ENCODE results near the gene UGT1A7.
"Not testable (repeated sequence)": the region's sequence is repeated elsewhere in the genome, so short reads cannot be mapped to it uniquely, and the experiment has no call there.

UGT1A7 gene

DNA sequence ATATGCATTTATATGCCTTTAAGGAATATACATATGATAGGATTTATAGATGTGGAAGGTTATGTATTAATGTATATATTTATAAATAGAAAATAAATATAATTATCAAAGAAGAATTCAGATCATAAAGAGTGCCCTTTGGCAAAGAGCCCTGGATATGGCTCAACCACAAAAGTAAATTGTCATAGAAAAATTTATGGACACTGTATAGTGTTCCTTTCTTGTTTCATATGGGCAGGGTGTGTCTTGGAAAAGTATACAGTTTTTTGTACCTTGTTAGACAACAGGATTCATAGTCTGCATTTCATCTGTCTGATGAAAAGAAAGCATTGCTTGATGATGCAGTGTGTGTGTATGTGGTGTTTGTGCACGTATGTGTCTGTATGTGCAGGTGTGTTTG, 2.9 kb downstream of the UGT1A7 start:
- DNase-seq: no peak

DNA sequence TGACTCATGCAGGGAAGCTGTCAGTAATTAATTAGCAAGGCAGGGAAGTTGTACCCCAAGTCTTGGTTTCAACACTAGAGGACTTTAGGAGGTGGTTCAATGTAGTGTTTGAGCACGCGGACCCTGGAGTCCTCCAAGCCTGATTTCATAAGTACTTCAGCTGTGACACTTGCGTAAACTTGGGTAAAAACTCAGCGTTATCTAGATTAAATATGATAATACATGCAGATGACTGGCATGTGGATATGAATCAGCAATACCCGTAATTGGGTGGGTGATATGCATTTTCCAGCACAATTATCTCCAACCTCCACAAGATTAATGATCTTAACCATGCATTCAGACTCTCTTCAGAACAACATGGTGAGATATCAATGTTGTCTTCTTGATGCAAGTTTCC, 5.2 kb downstream of the UGT1A7 start:
- DNase-seq: no peak

DNA sequence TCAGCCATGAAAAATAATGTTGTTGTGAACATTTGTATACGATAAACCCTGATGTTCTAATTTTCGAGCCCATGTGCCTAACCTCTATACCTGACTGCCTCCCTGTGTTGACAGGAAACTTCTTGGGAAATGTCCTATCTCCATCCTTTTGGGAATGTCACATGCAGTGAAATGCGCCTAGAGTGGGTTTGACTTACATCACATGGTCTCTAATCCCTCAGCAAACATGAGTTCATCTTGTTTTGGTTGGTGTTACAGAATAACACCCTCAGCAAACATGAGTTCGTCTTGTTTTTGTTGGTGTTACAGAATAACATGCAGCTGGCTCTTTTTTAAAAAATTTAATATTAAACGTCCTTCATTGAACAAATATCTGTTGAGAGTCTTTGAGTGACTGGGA, 6.6 kb downstream of the UGT1A7 start:
- no peak for DNase-seq

DNA sequence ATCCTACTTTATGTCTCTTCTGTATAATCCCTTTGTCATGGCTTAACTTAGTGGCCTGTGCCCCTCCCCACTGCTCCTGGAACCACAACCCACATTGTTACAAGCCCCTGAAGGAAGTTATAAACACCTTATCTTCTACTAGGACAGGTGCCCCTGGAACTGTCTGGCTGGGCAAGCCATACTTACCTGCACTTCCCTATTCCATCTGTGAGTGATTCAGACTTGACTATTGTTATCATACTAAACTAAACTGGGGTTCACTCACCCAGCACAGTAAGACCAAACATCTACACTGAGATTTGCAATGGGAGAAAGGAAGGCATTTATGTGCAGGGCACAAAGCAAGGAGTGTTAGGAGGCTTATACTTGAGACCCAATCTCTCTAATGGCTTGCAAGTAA, 7.3 kb downstream of the UGT1A7 start:
- no peak for DNase-seq

DNA sequence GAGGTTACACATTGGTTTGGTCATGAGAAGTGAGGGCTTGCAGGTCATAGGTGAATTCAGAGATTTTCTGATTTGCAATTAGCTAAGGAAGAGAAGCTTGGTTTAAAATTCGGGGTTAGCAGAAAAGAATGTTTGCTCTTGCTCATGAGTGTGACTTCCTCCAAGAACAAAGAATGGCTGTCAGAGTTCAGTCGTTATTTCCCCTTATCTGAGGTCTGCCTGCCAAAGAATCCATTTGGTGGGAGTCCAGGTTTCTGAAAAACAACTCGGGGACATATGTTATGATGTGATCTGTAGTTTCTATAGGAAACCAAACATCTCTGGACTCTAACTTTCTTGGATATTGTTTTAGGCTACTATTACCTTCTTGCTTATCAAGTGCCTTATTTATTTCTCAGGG, 7.8 kb downstream of the UGT1A7 start:
- no peak for DNase-seq

DNA sequence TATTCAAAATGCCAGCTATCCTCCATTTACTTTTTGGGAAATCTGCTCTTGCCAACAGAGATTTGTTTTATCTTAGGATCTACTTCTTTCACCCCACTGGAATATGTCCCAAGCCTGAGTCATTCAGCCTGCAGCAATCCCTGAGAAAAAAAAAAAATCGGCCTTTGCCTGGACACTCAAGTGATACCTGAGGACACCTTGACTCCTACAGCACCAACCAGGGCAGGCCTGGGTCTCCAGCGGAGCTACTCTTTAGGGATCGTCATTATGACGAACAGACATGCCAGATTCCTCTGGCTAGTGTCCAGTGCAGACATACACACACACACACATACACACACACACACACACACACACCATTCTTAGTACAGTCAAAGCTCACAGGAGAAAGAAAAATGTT, 8.7 kb downstream of the UGT1A7 start:
- DNase-seq: no peak

DNA sequence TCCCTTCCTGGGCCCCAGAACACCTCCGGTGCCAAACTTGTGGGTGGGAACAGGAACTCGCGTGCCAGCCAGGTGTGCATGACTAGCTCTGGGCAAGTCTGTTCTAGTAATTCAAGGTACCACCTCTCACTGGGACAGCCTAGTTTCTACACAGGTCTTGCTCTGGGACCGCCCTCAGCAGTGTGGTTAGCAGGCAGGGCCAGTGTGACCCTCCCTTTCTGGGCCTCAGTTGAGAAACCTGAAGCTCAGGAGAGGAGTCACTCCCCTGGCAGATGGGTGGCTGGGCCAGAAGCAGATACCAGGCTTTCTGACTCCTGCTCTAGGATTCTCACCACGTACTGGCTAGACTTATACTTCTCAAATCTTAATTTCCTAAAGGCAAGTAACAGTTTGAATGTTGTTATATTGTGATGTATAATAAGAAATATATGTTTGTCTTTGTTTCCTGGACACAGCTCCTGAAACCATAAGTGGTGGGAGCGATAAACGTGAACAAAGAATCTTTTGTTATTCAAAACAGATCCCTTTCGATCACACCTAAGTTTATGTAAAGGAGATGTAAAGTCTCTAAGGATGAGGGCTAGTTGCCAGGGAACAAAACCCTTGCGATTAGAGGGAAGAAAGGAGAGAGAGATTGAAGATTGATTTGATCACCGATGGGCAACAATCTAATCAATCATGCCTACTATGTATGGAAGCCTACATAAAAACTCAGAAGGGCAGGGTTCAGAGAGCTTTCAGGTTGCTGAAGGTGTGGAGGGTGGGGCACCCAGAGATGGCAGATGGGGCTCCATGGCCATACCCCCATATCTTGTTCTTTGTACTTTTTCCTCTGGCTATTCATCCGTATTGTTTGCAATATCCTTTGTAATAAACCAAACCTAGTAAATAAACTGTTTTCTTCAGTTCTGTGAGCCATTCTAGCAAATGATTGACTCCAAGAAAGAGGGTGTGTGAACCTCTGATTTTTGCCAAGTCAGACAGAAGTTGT, 10.0 kb downstream of the UGT1A7 start:
- no peak for DNase-seq

DNA sequence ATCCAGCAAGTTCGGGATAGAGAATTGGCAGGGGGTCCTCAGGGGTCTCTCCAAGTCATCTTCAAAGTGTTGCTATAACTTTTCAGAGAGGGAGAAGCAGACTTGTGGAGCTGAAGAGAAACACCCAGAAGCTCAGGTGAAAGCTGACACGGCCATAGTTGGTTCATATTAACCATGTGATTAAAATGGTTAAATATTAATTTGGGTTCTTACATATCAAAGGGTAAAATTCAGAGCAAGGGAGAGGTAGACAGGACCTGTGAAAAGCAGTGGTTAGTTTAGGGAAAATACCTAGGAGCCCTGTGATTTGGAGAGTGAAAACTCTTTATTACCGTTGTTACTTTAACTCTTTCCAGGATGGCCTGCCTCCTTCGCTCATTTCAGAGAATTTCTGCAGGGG, 10.9 kb downstream of the UGT1A7 start, which contains the start of gene UGT1A6:
Gene UGT1A6, plus strand, starts transcription at position 243 of the 400 bp plus-strand sequence. Its CDS starts 115 bp downstream, at position 358.
- DNase-seq: no peak

DNA sequence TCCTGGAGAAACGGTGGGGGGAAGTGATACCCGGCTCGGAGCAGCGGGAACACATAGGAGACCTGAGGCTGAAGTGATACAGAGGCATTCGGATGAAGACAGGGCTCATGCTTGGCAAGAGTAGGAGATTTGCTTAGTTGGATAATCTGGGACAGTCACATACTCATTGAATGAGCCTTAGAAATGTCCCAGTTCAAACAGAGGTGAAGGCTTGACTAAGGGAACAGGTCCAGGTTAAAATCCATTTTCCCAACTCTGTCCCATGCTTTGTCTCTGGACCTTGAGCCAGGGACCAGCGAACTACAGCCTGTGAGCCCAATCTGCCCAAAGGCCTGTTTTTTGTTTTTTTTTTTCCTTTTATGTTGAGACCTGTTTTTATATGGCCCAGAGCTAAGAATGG, 12.3 kb downstream of the UGT1A7 start:
- DNase-seq: no peak

DNA sequence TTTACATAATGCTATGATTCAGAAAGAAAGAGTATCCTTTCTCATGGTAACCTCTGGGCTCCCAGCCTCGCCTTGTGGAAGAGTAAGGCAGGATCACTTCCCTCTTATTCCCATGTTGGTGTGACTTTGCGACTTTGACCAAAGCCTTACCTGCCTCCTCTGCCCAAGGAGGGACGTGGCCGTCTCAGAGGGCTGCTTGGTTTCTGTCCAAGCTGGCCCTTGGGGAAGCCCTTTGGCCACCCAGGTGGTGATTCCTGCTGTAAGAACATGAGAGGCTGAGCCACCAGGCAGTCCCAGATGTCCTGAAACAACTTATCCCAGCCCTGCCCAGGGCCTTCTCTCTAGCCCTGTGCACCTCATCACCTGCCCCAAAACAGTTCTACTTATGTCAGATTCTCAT, 17.0 kb downstream of the UGT1A7 start:
- DNase-seq: no peak

DNA sequence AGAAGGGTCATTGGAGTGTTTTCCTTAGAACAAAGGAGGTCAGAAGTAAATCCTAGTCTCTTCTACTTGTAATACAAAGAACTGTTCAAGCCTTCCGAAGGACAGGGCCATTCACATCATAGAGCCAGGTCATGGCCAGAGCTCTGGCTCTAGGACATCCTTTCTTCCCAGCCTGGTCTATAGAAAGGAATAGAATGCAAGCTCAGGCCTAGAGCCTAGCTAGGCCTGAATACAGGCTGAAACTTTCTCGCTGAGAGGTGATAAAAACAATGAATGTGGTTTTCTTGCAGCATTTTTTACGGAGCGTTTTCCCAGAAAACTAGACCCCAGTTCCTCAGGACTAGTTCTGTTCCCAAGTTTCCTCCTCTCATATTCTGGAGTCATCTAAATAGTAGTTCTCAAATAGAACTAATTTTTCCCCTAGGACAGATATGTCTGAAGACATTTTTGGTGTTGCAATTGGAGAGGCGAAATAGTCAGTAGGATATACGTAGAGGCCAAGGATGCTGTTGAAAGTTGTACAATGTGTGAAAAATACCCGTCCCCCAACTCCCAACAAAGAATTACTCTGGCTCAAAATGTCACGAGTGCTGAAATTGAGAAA, 17.8 kb downstream of the UGT1A7 start:
- DNase-seq: no peak

DNA sequence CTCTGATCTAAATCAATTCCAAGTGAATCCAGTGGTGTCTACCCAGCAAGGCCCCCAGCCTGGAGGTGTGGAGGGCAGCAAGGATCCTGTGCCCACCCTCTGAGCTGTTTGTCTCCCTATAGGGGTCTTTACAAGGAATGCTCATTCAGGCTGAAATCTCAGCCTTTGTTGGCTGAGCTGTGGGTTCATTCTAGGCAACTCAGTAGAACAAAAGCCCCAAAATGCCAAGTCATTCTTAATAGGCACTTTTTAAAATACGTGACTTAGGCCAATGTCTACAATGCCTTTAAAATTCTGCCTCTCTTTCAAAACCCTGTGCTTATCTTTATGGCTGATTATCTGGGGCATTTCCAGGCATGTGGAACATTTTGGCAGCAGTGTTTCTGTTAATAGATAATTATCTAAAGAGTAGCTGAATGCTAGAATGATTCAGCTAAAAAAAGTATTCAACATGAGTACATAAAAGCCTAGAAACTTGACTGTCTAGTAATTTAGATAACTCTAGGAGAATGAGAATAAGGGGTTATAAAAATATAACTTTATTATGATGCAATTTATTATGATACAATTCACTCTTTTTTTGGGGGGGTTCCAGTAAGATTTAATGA, 18.4 kb downstream of the UGT1A7 start:
- DNase-seq: no peak

DNA sequence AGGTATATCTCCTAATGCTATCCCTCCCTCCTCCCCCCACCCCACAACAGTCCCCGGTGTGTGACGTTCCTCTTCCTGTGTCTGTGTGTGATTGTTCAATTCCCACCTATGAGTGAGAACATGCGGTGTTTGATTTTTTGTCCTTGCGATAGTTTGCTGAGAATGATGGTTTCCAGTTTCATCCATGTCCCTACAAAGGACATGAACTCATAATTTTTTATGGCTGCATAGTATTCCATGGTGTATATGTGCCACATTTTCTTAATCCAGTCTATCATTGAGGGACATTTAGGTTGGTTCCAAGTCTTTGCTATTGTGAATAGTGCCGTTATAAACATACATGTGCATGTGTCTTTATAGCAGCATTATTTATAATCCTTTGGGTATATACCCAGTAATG, 19.1 kb downstream of the UGT1A7 start:
- DNase-seq: not testable (repeated sequence)

DNA sequence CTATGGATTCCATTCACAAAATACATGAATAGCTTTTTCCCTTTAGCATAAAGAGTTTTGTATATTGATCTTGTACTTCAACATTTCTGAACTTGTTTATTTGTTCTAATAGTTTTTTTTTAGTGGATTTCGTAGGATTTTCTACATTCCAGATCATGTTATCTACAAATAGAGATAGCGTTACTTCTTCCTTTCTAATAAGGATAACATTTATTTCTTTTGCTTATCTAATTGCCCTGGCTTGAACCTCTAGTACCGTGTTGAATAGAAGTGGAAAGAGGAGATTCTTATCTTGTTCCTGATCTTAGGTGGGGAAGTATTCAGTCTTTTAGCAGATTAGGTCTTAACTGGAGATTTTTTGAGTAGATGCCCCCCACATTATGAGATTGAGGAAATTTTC, 20.5 kb downstream of the UGT1A7 start:
- DNase-seq: no peak

DNA sequence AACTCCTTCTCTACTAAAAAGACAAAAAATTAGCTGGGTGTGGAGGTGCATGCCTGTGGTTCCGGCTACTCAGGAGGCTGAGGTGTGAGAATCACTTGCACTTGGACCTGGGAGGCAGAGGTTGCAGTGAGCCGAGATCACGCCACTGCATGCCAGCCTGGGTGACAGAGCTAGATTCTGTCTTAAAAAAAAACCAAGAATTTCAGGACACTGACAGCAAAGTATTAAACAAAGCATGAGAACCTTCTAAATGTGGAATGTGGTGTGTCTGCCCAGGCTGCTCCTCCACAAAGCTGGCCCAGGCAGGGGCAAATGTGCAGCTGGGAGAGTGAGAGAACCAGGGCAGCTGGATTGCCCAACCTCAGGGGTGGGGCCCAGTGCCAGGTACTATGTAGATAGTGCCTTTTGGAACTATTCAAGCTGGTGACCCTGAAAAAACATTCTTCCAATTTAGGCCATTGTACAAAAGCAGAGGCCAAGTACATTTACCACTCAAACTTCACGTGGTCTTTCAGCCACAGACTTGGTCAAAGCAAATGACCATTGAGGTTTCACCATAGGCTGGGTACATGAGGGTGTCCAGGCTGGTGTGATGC, 24.3 kb downstream of the UGT1A7 start:
- no peak for DNase-seq

DNA sequence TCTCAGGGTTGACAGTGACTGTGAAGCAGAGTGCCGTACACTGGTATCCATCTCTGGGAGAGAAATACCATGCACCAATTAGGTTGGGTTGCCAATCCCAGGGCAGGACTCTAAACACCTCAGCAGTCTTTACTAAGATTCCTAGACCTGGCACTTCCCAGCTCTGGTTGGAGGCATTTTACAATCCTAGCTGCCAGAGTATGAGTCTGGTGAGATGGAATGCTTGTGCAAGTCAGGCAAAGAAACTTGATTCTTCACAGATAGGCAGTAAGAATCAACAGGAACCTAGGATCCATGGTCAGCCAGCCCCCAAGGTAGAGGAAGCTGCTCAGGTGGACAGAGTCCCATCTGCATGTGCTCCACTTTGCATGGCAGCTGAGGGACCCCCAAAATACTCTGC, 25.0 kb downstream of the UGT1A7 start:
- no peak for DNase-seq

DNA sequence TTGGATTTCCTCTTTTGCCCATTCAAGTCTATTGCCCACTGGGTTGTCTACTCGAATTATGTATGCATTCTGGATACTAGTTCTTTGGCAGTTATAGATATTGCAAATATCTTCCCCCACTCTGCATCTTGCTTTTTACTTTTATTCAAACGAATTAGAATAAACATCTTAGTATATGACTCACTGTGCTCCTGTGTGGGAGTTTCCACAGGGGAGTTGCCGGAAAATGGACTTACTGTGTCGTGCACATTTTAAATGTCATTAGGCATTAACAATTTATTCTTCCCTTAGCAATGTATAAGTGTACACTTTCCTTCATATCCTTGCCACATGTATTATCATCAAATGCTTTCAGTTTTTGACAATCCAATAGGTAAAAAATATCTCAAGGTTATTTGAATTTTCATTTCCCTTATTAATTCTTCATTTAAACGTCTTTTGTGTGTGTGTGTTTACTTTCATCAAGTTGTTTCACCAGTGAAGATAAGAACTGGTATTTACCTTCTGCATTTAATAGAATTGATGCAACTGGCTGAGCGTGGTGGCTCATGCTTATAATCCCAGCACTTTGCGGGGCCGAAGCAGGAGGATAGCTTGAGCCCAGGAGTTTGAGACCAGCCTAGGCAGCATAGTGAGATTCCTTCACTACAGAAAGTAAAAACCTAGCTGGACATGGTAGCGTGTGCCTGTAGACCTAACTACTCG, 26.4 kb downstream of the UGT1A7 start:
- no peak for DNase-seq

DNA sequence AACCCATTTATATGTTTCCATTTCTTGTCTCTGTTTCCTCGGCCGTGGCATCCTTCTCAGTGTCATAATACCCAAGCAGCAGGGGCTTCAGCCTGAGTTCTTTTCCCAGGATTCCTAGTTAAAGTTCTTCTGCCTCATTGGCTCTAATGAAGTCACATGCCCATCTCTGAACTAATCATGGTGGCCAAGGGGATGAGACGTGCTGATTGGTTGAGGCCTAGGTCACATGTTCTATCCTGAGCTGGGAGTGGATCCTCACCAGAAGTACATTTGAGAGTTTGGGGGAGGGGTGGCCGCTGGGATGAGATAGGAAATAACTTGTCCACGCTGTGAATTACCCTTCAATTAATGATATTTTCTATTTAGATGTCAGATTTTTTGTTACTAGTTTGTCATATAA, 27.2 kb downstream of the UGT1A7 start:
- DNase-seq: no peak

DNA sequence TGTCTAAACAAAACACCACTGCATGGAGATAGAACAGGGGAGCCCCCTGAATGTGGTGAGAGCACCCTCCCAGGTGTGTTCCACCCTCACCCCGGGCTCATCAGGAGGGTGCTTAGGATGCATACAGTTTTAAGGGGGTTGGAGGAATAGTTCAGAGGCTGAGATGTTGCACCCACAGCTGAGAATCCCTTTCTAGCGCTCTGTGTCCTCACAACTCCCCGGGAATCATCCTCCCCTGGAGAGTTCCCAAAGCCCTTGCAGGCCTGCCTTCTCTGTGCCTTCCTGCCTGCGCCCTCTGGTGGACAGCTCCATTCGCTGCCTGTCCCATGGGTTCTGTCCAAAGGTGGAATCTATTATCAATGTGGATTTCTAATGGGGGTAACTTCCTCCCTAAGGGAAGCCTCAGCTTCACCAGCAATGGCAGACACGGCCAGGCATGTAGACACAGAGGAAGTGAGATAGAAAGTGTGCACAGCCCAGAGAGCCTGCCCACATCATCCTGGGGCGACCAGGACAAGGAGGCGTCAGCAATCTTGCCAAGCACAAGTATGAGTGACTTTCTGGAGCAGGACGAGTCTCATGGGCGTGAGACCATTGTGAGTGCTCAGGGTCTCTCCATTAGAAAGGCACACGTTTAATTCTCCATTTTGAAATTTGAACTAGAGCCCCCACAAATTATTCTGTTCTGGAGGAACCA, 29.8 kb downstream of the UGT1A7 start:
- peak; percentile 64 for DNase-seq

DNA sequence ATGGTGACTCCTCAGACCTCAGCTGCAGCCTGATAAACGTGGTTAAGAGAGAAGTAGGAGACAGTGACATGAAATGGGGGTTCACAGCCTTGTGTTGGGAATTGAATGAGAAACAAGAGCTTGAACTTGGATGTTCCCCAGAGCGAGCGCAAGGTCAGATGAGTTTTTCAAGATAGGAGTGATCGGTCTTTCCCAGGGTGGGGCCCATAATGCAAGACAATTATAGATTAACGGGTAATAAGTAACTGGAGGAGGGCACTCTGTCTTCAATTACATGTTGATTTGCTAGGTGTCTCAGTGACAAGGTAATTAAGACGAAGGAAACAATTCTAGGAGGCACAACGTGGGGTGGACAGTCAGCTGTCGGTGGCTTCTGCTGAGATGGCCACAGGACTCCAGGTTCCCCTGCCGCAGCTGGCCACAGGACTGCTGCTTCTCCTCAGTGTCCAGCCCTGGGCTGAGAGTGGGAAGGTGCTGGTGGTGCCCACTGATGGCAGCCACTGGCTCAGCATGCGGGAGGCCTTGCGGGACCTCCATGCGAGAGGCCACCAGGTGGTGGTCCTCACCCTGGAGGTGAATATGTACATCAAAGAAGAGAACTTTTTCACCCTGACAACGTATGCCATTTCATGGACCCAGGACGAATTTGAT, 31.0 kb downstream of the UGT1A7 start, which contains the start of gene UGT1A5:
Gene UGT1A5, plus strand, starts transcription at position 297 of the 651 bp plus-strand sequence. Its CDS starts 85 bp downstream, at position 382.
- DNase-seq: no peak

DNA sequence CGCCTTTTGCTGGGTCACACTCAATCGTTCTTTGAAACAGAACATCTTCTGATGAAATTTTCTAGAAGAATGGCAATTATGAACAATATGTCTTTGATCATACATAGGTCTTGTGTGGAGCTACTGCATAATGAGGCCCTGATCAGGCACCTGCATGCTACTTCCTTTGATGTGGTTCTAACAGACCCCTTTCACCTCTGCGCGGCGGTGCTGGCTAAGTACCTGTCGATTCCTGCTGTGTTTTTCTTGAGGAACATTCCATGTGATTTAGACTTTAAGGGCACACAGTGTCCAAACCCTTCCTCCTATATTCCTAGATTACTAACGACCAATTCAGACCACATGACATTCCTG, 31.5 kb downstream of the UGT1A7 start:
- no peak for DNase-seq

DNA sequence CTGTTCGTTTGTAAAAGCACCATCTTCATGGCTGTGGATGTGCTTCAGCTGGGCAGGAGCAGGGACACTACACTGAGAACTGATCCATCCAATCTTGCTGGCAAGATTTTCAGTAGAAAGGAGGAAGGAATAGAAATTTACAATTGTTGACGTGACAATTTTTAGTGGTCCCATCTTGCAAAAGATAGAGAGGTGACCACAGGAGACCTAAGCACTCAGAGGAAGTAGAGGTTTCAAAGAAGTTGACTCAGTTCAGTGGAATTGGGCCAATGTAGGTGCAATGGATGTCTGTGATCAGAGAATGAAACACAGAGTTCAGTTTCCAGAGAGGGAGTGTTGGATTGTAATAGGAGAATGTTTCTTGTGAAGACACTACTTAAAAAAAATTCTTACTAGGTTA, 32.4 kb downstream of the UGT1A7 start:
- DNase-seq: no peak
